HL-60 (cell line): Measurements from ENCODE around the gene SLC12A7.
"Not testable (repeated sequence)": the region's sequence is repeated elsewhere in the genome, so short reads cannot be mapped to it uniquely, and the experiment has no call there.

ENCODE experiments used
- DNase-seq, 2 experiments: peaks; one replicate each; pipeline ENCODE4 v3.0.0-alpha.2; 2010 to 2020; ENCODE audit warnings: low read depth in 1 of 2, low spot score in 1 of 2
- H3K27ac ChIP-seq: fragments of 250-450 bp; sonication (Bioruptor Pico); replicated peaks from 2 replicates; pipeline ENCODE4 v1.5.1; 2020; ENCODE audit warnings: mild to moderate bottlenecking, moderate library complexity
- H3K27me3 ChIP-seq: fragments of 250-450 bp; sonication (Bioruptor Pico); 2 replicates; pipeline ENCODE4 v1.5.1; 2021; ENCODE audit warnings: mild to moderate bottlenecking, moderate library complexity; ENCODE audit not compliant: insufficient read depth, poor library complexity, severe bottlenecking
- H3K4me3 ChIP-seq: replicated peaks from 2 replicates; pipeline ENCODE4 v1.5.1; 2011; ENCODE audit warnings: mild to moderate bottlenecking, control low read depth, low read length; ENCODE audit not compliant: insufficient read depth
- CTCF ChIP-seq: IDR thresholded peaks from one replicate; pipeline ENCODE4 v1.5.1; 2011; ENCODE audit warnings: low read length, control low read depth, inconsistent platforms; ENCODE audit not compliant: insufficient read depth
- GABPA ChIP-seq: IDR thresholded peaks from 2 replicates; pipeline ENCODE4 v1.6.1; 2012; ENCODE audit warnings: low read depth
- POLR2AphosphoS5 ChIP-seq: IDR thresholded peaks from 2 replicates; pipeline ENCODE4 v1.6.1; 2012; ENCODE audit warnings: low read depth
- REST ChIP-seq: IDR thresholded peaks from 2 replicates; pipeline ENCODE4 v1.6.1; 2012; ENCODE audit warnings: low read depth; ENCODE audit not compliant: insufficient replicate concordance
- SPI1 ChIP-seq: IDR thresholded peaks from 2 replicates; pipeline ENCODE4 v1.6.1; 2012; ENCODE audit warnings: low read depth, mild to moderate bottlenecking, borderline replicate concordance

SLC12A7 gene

GRCh38 chr5:1063661-1064382, 48.0 kb downstream of the SLC12A7 start:
- Histone ChIP-seq H3K27me3 (no peaks in the 10 kb centered on the region), H3K4me3 (no peak overlapping the region), H3K27ac (no peak overlapping the region)
- DNase-seq = no peak
- no peak for TF ChIP-seq CTCF
- TF ChIP-seq SPI1 = no peak
- no peak for TF ChIP-seq GABPA
- TF ChIP-seq REST = no peak
- no peak for TF ChIP-seq POLR2AphosphoS5

- Histone ChIP-seq H3K4me3 (no peak overlapping the region), H3K27me3 (no peaks in the 10 kb centered on the region), H3K27ac (no peak overlapping the region)
- TF ChIP-seq CTCF = no peak
- no peak for TF ChIP-seq REST
- TF ChIP-seq POLR2AphosphoS5 = no peak
- no peak for TF ChIP-seq SPI1
- no peak for TF ChIP-seq GABPA
- DNase-seq = no peak
Measured at GRCh38 chr5:1062761-1063568, 48.9 kb downstream of the SLC12A7 start.

GRCh38 chr5:1061916-1062315, 49.9 kb downstream of the SLC12A7 start:
- no peak for DNase-seq
- H3K4me3 ChIP-seq = no peak overlapping the region
- H3K27ac ChIP-seq = no peak overlapping the region
- TF ChIP-seq REST (no peak), SPI1 (no peak), GABPA (no peak), CTCF (no peak), POLR2AphosphoS5 (no peak)
- H3K27me3 ChIP-seq = no peaks in the 10 kb centered on the region

- not testable (repeated sequence) for H3K4me3 ChIP-seq
Measured at GRCh38 chr5:1061292-1061691, 50.6 kb downstream of the SLC12A7 start.

More at GRCh38 chr5:1061292-1061691, 50.6 kb downstream of the SLC12A7 start:
- DNase-seq, H3K27ac ChIP-seq, H3K27me3 ChIP-seq: not testable (repeated sequence)
